Osteoblast (primary cell): ENCODE measurements around the gene RAB13. TPM values are rescaled to one million over a fixed set of nuclear protein-coding genes. Genes with fewer than 3 reads are reported as not detected.
A peak's percentile ranks its signal among the peaks of the same experiment; 100 is the strongest.

Source experiments
- DNase-seq: peaks from one replicate; pipeline ENCODE4 v3.0.0; 2011; ENCODE audit warnings: low spot score, mixed read lengths; ENCODE audit not compliant: insufficient read length; ENCODE audit errors: missing footprints
- H2AFZ ChIP-seq: 2 replicates; pipeline ENCODE4 v1.6.0; 2011; ENCODE audit warnings: mild to moderate bottlenecking, low read length
- H3K27ac ChIP-seq: 2 replicates; pipeline ENCODE4 v1.5.1; 2011; ENCODE audit warnings: mild to moderate bottlenecking, low read depth, low read length, moderate library complexity
- H3K27me3 ChIP-seq: 2 replicates; pipeline ENCODE4 v1.6.0; 2012; ENCODE audit warnings: mild to moderate bottlenecking, control low read depth, inconsistent platforms, low read length, moderate library complexity; ENCODE audit not compliant: insufficient read depth
- H3K36me3 ChIP-seq: 2 replicates; pipeline ENCODE4 v1.5.1; 2011; ENCODE audit warnings: mild to moderate bottlenecking, low read length, control low read depth, moderate library complexity; ENCODE audit not compliant: insufficient read depth
- H3K4me1 ChIP-seq: 2 replicates; pipeline ENCODE4 v1.5.1; 2011; ENCODE audit warnings: mild to moderate bottlenecking, low read length, control low read depth, moderate library complexity; ENCODE audit not compliant: insufficient read depth
- H3K4me2 ChIP-seq: 2 replicates; pipeline ENCODE4 v1.6.0; 2011; ENCODE audit warnings: mild to moderate bottlenecking, low read length; ENCODE audit not compliant: insufficient read depth
- H3K4me3 ChIP-seq: fragments of 200-600 bp; sonication (generic); 3 replicates; pipeline ENCODE4 v1.5.1; 2012; ENCODE audit warnings: mild to moderate bottlenecking, low read length, inconsistent platforms; ENCODE audit not compliant: insufficient read depth
- H3K79me2 ChIP-seq: 2 replicates; pipeline ENCODE4 v1.6.0; 2012; ENCODE audit warnings: mild to moderate bottlenecking, low read length, control low read depth, inconsistent platforms; ENCODE audit not compliant: insufficient read depth
- H3K9me3 ChIP-seq: 2 replicates; pipeline ENCODE4 v1.5.1; 2011; ENCODE audit warnings: low read depth, low read length, control low read depth
- H4K20me1 ChIP-seq: 2 replicates; pipeline ENCODE4 v1.6.0; 2012; ENCODE audit warnings: mild to moderate bottlenecking, low read length, control low read depth; ENCODE audit not compliant: insufficient read depth
- total RNA-seq: library from RNA; depleted of rRNA; stranded (reverse); fragments of >200 nt; gene quantifications from 2 replicates; pipeline ENCODE4 v1.2.3, GENCODE V29; 2012
- TF ChIP-seq, protein P1 (sequence below): IDR thresholded peaks from 2 replicates; pipeline ENCODE4 v1.5.1; 2011; ENCODE audit warnings: mild to moderate bottlenecking, low read depth, low read length, moderate library complexity; ENCODE audit errors: extremely low read depth

RAB13 gene
- total RNA-seq, 1 donor = 72.0 TPM

GRCh38 chr1:153942766-153943549 is 43.2 kb downstream of the RAB13 start:
- Histone ChIP-seq H3K4me1 (peaks cover 12% of the 10 kb centered on the region), H3K4me3 (no peak overlapping the region), H3K27me3 (no peaks in the 10 kb centered on the region), H3K9me3 (no peaks in the 10 kb centered on the region), H3K36me3 (peaks cover 21% of the 10 kb centered on the region), H2AFZ (no peak overlapping the region), H4K20me1 (no peaks in the 10 kb centered on the region), H3K79me2 (peaks cover 29% of the 10 kb centered on the region), H3K4me2 (no peak overlapping the region), H3K27ac (no peak overlapping the region)
- TF ChIP-seq, protein P1, sequence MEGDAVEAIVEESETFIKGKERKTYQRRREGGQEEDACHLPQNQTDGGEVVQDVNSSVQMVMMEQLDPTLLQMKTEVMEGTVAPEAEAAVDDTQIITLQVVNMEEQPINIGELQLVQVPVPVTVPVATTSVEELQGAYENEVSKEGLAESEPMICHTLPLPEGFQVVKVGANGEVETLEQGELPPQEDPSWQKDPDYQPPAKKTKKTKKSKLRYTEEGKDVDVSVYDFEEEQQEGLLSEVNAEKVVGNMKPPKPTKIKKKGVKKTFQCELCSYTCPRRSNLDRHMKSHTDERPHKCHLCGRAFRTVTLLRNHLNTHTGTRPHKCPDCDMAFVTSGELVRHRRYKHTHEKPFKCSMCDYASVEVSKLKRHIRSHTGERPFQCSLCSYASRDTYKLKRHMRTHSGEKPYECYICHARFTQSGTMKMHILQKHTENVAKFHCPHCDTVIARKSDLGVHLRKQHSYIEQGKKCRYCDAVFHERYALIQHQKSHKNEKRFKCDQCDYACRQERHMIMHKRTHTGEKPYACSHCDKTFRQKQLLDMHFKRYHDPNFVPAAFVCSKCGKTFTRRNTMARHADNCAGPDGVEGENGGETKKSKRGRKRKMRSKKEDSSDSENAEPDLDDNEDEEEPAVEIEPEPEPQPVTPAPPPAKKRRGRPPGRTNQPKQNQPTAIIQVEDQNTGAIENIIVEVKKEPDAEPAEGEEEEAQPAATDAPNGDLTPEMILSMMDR = no peak
- peak; percentile 68 for DNase-seq

DNA sequence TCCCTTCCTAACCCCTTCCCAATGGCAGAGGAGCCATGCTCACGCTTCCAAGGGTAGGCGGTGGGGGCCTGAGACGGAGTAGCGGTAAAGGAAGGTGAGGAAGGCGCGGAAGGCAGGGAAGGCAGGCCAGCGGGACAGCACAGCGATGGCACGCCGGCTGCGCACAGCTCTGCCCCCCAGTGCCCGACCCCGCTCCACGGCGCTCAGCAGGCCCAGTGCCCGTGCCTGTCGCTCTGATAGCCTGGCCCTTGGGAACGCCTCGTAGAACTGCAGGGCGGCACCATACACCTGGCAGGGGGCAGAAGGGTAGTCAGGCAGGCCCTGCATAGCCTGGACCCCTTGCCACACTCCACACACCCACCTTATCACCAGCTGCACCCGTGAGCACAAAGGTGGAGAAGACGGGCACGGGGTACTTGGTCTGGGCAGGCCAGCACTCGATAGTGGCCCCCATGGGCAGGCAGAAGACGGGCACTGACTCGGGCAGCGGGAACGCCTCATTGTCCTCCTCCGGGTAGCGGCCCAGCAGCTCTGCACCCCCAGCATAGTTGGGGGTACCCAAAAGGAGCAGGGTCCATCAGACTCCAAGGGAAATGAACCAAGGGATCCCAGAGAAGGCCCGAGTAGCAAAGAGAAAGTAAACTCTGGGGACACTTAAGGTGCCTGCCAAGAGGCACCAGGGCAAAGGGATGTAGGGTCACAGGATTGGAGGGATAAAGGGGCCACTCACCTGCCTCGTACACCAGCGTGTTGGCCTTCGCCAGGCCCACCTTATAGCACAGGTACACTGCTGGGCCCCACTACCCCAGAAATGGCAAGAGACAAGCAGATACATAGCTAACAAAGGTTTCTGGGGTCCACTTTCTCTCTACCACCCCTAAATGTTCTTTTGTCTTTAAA is 44.1 kb downstream of the RAB13 start:
- Histone ChIP-seq H3K27ac (no peak overlapping the region), H3K4me3 (no peak overlapping the region), H3K79me2 (peaks cover 29% of the 10 kb centered on the region), H3K36me3 (peaks cover 29% of the 10 kb centered on the region), H2AFZ (no peak overlapping the region), H3K27me3 (no peaks in the 10 kb centered on the region), H3K4me2 (no peak overlapping the region), H3K4me1 (peaks cover 11% of the 10 kb centered on the region), H3K9me3 (no peaks in the 10 kb centered on the region), H4K20me1 (no peaks in the 10 kb centered on the region)
- TF ChIP-seq, protein P1 = no peak
- peak; percentile 79 for DNase-seq

GRCh38 chr1:153940756-153941155 is 45.4 kb downstream of the RAB13 start:
- Histone ChIP-seq H3K4me2 (no peak overlapping the region), H4K20me1 (no peaks in the 10 kb centered on the region), H3K27ac (no peak overlapping the region), H3K36me3 (peaks cover 42% of the 10 kb centered on the region), H3K79me2 (peaks cover 20% of the 10 kb centered on the region), H3K4me1 (peaks cover 7% of the 10 kb centered on the region), H3K27me3 (no peaks in the 10 kb centered on the region), H2AFZ (no peak overlapping the region), H3K9me3 (no peaks in the 10 kb centered on the region), H3K4me3 (no peak overlapping the region)
- DNase-seq = peak; percentile 54
- TF ChIP-seq, protein P1 = no peak

DNA sequence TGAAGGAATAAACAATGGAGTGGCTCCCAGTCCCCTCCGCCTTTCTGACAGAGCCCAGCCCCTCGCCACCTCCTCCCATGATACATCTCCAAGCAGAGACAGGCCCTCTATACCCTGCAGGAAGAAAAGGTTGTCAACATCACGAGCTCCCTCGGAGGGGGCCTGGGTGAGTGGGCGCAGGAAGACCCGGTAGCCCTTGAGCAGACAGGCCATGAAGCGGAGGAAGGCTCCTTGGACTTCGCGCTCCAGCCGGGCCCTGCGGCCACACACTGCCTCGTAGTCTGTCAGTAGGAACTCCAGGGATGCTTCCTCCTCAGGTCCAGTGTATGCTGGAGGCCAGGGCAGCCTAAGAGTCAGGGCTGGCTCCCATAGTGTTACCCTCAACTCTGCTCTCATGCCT is 46.7 kb downstream of the RAB13 start:
- DNase-seq = peak; percentile 62
- Histone ChIP-seq H4K20me1 (no peaks in the 10 kb centered on the region), H3K27ac (no peak overlapping the region), H3K4me3 (no peak overlapping the region), H3K27me3 (no peaks in the 10 kb centered on the region), H3K79me2 (peaks cover 7% of the 10 kb centered on the region), H3K9me3 (no peaks in the 10 kb centered on the region), H3K36me3 (peaks cover 51% of the 10 kb centered on the region), H3K4me2 (no peak overlapping the region), H3K4me1 (no peaks in the 10 kb centered on the region), H2AFZ (no peak overlapping the region)
- TF ChIP-seq, protein P1 = no peak
